GM18499 (cell line): ENCODE measurements around the gene CTBP2.
A peak's percentile ranks its signal among the peaks of the same experiment; 100 is the strongest.

Experiments used
- ATAC-seq: cut with Tn5 transposase; IDR thresholded peaks from one replicate; pipeline ENCODE4 v1.9.1; 2021; ENCODE audit warnings: moderate number of reproducible peaks; ENCODE audit not compliant: insufficient read depth, unreplicated experiment

CTBP2 gene

GRCh38 chr10:125159932-125160855 is at the start of gene CTBP2:
Gene CTBP2, minus strand, starts transcription at chr10:125160563.
- ATAC-seq = no peak

DNA sequence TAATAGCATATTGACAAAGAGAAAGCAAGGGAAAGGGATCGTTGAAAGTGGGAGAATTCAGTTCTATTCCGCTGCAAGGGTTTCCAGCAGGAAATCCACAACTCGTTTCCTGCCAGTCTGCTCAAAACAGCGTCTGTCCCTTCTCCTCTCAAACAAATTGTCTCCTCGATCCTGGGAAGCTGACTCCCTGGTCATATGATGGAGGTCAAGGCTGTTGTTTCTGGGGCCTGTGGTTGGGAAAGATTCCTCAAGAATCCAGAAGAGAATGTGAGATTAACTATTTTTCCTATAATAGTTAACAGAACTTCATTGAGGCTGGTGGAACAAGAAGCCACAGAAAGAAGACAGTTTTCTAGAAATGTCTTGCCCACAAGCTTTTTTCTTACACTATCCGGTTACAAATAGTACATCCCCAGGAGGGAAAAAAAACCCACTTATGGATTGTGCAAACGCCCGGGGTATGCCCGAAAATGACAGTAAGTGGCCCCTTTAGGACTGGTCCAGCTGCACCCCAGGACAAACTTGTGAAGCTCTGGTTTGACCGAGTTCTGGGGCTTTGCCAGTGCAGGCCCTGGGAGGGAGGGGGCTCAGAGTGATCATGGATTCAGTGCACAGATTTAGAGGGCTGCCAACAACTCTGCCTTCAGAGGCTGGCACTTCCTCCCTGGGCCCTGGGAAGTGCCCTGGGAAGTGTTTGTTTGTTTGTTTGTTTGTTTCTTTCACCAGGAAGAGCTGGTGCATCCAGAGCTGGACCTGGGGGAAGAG is 49.4 kb upstream of the CTBP2 start:
- no peak for ATAC-seq

DNA sequence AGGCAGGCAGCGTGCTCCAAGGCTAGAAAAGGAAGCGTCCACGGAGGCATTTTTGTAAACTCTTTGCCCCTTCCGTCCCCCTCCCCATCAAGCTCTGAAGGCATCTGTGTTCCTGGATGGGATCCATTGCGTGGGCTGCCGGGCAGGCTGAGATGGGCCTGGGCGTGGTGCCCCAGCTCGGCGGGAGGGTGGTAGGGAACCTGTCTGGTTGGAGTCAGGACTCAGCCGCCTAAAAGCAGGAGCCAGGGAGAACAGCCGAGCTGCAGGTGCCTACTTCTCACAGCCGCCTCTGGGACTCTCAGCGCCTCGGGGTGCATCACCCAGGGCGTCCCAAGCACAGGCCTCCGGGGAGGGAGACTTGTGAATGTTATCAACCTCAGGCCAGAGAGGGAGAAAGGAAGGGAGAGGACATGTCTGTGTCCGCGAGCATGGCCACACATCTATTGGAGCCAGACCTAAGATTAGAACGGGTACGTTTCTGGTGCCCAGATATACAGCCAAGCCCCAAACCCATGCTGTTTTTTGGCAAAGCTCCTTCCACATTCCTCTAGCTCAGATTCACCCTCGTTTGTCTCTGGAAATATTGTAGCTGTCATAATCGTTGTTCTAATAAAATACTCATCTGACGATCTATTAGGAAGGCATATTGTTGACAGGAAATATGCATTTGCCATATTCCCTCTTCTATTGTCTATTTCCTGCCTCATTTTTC is 48.6 kb upstream of the CTBP2 start:
- no peak for ATAC-seq

- ATAC-seq = no peak
Observed at GRCh38 chr10:125206623-125207022, 46.3 kb upstream of the CTBP2 start.

GRCh38 chr10:125205431-125205830 is 45.1 kb upstream of the CTBP2 start:
- ATAC-seq = no peak

DNA sequence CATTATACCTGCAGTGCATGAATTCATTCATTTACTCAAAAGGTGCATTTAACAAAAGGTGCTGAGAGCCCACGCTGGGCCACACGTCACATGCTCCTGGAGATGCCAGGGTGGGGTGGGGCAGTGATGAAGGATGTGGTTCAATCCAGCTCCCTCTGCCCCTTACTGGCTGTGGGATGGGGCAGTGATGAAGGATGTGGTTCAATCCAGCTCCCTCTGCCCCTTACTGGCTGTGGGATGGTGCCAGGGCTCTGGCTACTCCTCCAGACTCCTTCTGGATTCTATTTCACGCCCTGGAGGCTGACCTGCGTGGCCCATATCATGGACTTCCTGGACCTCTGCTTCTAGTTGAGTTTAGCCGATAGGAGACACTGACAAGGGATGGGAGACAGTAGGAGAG is 44.0 kb upstream of the CTBP2 start:
- ATAC-seq = no peak

DNA sequence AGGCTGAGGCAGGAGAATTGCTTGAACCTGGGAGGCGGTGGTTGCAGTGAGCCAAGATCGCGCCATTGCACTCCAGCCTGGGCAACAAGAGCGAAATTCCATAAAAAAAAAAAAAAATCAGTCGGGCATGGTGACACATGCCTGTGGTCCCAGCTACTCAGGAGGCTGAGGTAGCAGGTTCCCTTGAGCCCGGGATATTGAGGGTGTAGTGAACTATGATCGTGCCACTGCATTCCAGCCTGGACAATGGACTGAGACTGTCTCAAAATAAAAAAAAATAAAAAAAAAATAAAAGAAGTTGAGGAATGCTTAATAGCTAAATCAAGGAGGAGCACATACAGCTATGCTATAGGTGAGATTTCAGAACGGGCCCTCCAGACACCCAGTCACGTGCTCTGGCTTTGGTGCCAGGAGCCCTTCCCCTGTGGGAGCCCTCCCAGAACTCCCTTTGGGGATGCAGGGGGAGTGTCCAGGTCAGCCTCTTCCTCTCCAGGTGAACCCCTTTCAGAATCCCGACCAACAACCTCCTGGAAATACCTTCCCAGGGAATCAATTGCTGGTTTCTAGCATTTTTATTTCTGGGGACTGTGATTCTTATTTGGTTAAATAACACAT is 42.9 kb upstream of the CTBP2 start:
- ATAC-seq = no peak

GRCh38 chr10:125201791-125202622 is 41.6 kb upstream of the CTBP2 start:
- peak; percentile 24 for ATAC-seq

- peak; percentile 92 for ATAC-seq
Observed at GRCh38 chr10:125201108-125201524, 40.8 kb upstream of the CTBP2 start.

DNA sequence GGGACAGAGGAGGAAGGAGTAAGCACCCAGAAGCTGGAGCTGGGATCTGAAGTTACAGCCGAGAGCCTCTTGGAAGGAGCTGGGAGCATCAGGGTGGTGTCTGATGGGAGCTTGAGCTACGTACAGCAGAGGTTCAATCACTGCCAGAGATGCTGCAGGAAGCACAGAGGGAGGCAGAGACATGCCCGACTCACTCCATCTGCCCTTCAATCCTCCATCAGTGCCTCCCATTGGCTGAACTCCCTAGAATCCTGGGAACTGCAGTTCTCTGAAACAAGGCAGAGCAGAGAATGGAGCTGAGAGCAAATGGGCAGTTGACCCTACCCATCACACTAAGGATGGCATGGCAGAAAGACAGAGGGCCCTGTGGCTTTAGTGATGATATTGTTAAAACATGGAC is 40.0 kb upstream of the CTBP2 start:
- no peak for ATAC-seq

- ATAC-seq = no peak
Observed at GRCh38 chr10:125199270-125199669, 38.9 kb upstream of the CTBP2 start.

DNA sequence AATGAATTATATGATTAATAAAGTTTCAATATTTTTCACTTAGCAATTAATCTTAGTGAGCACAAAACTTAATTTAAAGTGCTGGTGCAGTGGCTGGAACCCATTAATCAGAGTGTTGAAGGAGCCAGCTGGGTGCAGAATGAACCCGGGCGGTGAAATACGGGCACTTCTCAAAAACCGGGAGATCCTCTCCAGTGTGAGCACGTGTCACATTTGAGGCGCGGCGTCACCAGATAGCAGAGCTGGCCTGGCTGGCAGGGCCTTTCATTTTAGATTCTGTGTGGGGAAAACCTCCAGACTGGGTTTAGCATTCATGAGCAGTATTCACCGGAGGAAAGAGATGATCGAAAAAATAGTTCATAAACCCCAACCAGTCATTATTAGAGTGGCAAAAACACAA is 34.5 kb upstream of the CTBP2 start:
- no peak for ATAC-seq

GRCh38 chr10:125193306-125193877 is 33.0 kb upstream of the CTBP2 start:
- no peak for ATAC-seq

DNA sequence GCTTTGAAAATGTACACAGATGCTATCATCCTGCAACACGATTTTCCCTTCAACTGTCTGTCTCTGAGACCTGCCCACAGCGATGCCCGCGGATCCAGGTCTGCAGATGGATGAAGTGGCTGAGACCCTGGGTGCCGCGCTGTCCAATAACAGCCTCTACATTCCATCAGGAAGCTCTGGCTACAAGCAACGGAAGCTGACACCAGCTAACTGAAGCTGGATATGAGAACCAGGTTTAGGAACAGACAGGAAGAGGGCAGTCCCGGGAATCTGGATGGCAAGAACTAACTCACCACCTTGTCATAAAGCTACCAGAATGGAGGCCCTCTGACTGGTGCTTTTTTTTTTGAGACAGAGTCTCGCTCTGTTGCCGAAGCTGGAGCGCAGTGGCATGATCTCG is 32.3 kb upstream of the CTBP2 start:
- no peak for ATAC-seq

- ATAC-seq = no peak
Observed at GRCh38 chr10:125192005-125192404, 31.6 kb upstream of the CTBP2 start.

DNA sequence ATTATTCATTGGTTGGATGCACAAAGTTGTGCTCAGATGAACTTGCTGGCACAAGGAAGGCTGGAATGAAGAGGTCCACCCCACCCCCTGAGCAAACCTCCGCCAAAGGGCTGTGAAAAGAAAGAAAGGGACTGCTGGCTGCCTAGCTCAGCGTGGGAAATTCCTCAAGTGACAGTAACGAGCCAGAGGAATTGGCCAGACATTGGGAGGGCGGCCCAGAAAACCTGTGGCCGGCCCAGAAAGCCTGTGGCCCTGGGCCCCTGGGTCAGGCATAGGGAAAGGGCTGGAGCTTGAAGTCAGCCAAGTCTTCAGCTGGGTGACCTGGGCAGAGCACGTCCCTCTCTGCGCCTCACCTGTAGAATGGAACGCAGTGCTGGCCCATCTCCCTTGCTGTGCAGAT is 30.6 kb upstream of the CTBP2 start:
- ATAC-seq = no peak

- ATAC-seq = no peak
Observed at GRCh38 chr10:125190414-125190813, 30.1 kb upstream of the CTBP2 start.

DNA sequence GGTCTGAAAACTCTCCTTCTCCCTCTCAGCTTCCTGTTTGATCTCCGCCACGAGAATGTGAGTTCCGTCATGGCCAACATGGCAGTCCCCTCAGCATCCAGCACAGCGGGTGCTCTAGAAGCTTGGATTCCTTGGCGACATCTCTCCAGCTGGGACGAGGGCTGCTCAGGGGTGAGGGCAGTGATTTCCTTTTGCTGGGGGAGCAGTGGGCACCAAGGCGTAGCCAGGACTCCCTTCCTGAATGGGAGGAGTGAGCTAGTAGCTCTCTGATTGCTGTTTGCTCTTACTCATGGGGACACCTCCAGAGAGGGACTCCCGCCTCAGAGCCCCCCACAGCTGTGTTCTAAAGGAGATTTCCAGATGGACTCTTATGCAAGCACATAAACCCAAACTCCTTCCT is 28.8 kb upstream of the CTBP2 start:
- ATAC-seq = no peak
